Epithelial cell of proximal tubule (primary cell): ENCODE measurements around the gene RBPJL. TPM values are rescaled to one million over a fixed set of nuclear protein-coding genes. Genes with fewer than 3 reads are reported as not detected.

ENCODE experiments used
- DNase-seq: peaks from one replicate; pipeline ENCODE4 v3.0.0-alpha.2; 2011; ENCODE audit warnings: low read depth
- H3K4me3 ChIP-seq: 2 replicates; pipeline ENCODE4 v1.5.1; 2011; ENCODE audit warnings: low read depth, mild to moderate bottlenecking, low read length
- CTCF ChIP-seq: conservative IDR thresholded peaks from 2 replicates; pipeline ENCODE4 v1.5.1; 2012; ENCODE audit warnings: low read depth, mild to moderate bottlenecking, low read length
- total RNA-seq: library from RNA; depleted of rRNA; stranded (reverse); fragments of >200 nt; gene quantifications from 2 replicates; pipeline ENCODE4 v1.2.3, GENCODE V29; 2015

RBPJL gene
- total RNA-seq, 1 donor from 2014 or later = not detected

GRCh38 chr20:45290677-45291355 lies 15.8 kb upstream of the RBPJL start:
- no peak for DNase-seq
- peak; percentile 93 for TF ChIP-seq CTCF
- no peak overlapping the region for H3K4me3 ChIP-seq

GRCh38 chr20:45291526-45291925 lies 15.1 kb upstream of the RBPJL start:
- TF ChIP-seq CTCF = no peak
- DNase-seq = no peak
- H3K4me3 ChIP-seq = no peak overlapping the region

- DNase-seq = no peak
- TF ChIP-seq CTCF = no peak
- H3K4me3 ChIP-seq = no peak overlapping the region
These were observed 14.3 kb upstream of the RBPJL start for GRCh38 chr20:45292343-45292742.

GRCh38 chr20:45293041-45294002 lies 13.3 kb upstream of the RBPJL start:
- peak; percentile 86 for TF ChIP-seq CTCF
- H3K4me3 ChIP-seq = peak overlapping the region; percentile 63
- no peak for DNase-seq

- H3K4me3 ChIP-seq = peak overlapping the region; percentile 63
- TF ChIP-seq CTCF = no peak
- no peak for DNase-seq
These were observed 12.7 kb upstream of the RBPJL start for GRCh38 chr20:45294003-45294368.

GRCh38 chr20:45294659-45295058 lies 12.0 kb upstream of the RBPJL start:
- no peak for TF ChIP-seq CTCF
- DNase-seq = no peak
- no peak overlapping the region for H3K4me3 ChIP-seq
